NCI-H82 (cell line): Measurements from ENCODE around the gene ULK4.

ENCODE experiments used
- DNase-seq: peaks from one replicate; lab custom pipeline; 2025; lab: John Stamatoyannopoulos, UW

Gene ULK4

GRCh38 chr3:41260063-41260450 is 701.8 kb downstream of the ULK4 start:
- DNase-seq = no peak

GRCh38 chr3:41259449-41260062 is 702.3 kb downstream of the ULK4 start:
- DNase-seq = no peak

GRCh38 chr3:41258239-41258800 is 703.6 kb downstream of the ULK4 start:
- no peak for DNase-seq

GRCh38 chr3:41251593-41251992 is 710.3 kb downstream of the ULK4 start:
- DNase-seq = no peak

- DNase-seq = no peak
Measured at GRCh38 chr3:41250825-41251224, 711.1 kb downstream of the ULK4 start.

GRCh38 chr3:41249318-41249717 is 712.6 kb downstream of the ULK4 start:
- DNase-seq = no peak

GRCh38 chr3:41248525-41248924 is 713.4 kb downstream of the ULK4 start:
- no peak for DNase-seq

- no peak for DNase-seq
Measured at GRCh38 chr3:41247055-41248004, 714.6 kb downstream of the ULK4 start.

- DNase-seq = no peak
Measured at GRCh38 chr3:41244620-41245336, 717.1 kb downstream of the ULK4 start.

GRCh38 chr3:41243183-41243582 is 718.7 kb downstream of the ULK4 start:
- DNase-seq = no peak

- DNase-seq = no peak
Measured at GRCh38 chr3:41241800-41242571, 719.9 kb downstream of the ULK4 start.

- DNase-seq = no peak
Measured at GRCh38 chr3:41241161-41241560, 720.7 kb downstream of the ULK4 start.

- DNase-seq = no peak
Measured at GRCh38 chr3:41239587-41239986, 722.3 kb downstream of the ULK4 start.

GRCh38 chr3:41237907-41238306 is 724.0 kb downstream of the ULK4 start:
- DNase-seq = no peak

- no peak for DNase-seq
Measured at GRCh38 chr3:41236228-41236627, 725.7 kb downstream of the ULK4 start.

- no peak for DNase-seq
Measured at GRCh38 chr3:41234823-41235721, 726.8 kb downstream of the ULK4 start.

- no peak for DNase-seq
Measured at GRCh38 chr3:41224120-41224806, 737.6 kb downstream of the ULK4 start.

GRCh38 chr3:41223691-41224090 is 738.2 kb downstream of the ULK4 start:
- no peak for DNase-seq

- no peak for DNase-seq
Measured at GRCh38 chr3:41223078-41223477, 738.8 kb downstream of the ULK4 start.

GRCh38 chr3:41222501-41222900 is 739.4 kb downstream of the ULK4 start:
- DNase-seq = no peak
